Measurements from ENCODE around the gene EYA4.

GRCh38 chr6:133206942-133207341, 34.2 kb upstream of the EYA4 start:
- TF ChIP-seq EZH2 (IDR thresholded peaks at IDR 0.05; ENCODE audit: low read length, unreplicated experiment) (no peak), CTCF (conservative IDR thresholded peaks at IDR 0.05; ENCODE audit: low read depth, low read length) (no peak)

All from PC-3 (cell line).